Loucy (cell line): ENCODE data around the gene FDX2.

ENCODE experiments used
- EZH2phosphoT487 ChIP-seq: fragments of 200-600 bp; IDR thresholded peaks from 2 replicates; pipeline ENCODE4 v1.6.1; 2018; ENCODE audit warnings: antibody characterized with exemption, mild to moderate bottlenecking, moderate library complexity, borderline replicate concordance
- TF ChIP-seq, protein P1 (sequence below): fragments of 200-600 bp; sonication (generic); conservative IDR thresholded peaks from 2 replicates; pipeline ENCODE4 v1.5.1; 2014; ENCODE audit warnings: mild to moderate bottlenecking, antibody characterized with exemption, low read length

GRCh38 chr19:10295305-10295846 lies 20.4 kb downstream of the FDX2 start:
- TF ChIP-seq, protein P1, sequence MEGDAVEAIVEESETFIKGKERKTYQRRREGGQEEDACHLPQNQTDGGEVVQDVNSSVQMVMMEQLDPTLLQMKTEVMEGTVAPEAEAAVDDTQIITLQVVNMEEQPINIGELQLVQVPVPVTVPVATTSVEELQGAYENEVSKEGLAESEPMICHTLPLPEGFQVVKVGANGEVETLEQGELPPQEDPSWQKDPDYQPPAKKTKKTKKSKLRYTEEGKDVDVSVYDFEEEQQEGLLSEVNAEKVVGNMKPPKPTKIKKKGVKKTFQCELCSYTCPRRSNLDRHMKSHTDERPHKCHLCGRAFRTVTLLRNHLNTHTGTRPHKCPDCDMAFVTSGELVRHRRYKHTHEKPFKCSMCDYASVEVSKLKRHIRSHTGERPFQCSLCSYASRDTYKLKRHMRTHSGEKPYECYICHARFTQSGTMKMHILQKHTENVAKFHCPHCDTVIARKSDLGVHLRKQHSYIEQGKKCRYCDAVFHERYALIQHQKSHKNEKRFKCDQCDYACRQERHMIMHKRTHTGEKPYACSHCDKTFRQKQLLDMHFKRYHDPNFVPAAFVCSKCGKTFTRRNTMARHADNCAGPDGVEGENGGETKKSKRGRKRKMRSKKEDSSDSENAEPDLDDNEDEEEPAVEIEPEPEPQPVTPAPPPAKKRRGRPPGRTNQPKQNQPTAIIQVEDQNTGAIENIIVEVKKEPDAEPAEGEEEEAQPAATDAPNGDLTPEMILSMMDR = no peak
- no peak for TF ChIP-seq EZH2phosphoT487
